C4-2B (cell line): ENCODE data around the gene CDKL1.
"Not testable (repeated sequence)": the region's sequence is repeated elsewhere in the genome, so short reads cannot be mapped to it uniquely, and the experiment has no call there.

Source experiments
- H3K27ac ChIP-seq: fragments of 450-650 bp; 2 replicates; pipeline ENCODE4 v1.5.1; 2017
- CTCF ChIP-seq: fragments of 450-650 bp; conservative IDR thresholded peaks from 2 replicates; pipeline ENCODE4 v1.5.1; 2017; ENCODE audit warnings: mild to moderate bottlenecking
- ZFX ChIP-seq: fragments of 450-650 bp; IDR thresholded peaks from 2 replicates; pipeline ENCODE4 v1.6.1; 2017

The CDKL1 gene

GRCh38 chr14:50357753-50358395 is 38.8 kb downstream of the CDKL1 start:
- TF ChIP-seq ZFX (no peak), CTCF (no peak)
- H3K27ac ChIP-seq: peak overlapping the region; percentile 41; the same call in 1 of the 2 replicates

DNA sequence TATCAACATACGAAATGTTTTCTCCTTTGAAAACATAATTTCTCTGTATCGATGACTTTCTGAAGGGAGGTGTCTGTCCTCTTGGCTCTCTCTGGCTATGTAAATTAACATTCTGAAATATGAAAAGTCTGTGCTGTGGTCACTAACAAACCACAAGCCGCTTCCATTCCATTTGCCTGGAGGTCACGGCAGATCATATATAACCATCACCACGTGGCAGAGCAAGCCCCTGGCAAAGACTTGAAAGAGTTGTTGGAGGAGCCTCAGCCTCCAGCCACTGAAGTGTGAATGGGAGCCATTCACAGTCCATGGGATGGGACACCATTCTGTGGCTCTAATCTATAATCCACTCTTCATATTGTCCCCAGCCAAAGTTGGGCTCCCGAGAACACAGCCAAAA is 39.6 kb downstream of the CDKL1 start:
- no peak for TF ChIP-seq ZFX
- TF ChIP-seq CTCF: no peak
- H3K27ac ChIP-seq: no peak overlapping the region

GRCh38 chr14:50356283-50356682 is 40.4 kb downstream of the CDKL1 start:
- H3K27ac ChIP-seq: not testable (repeated sequence)

DNA sequence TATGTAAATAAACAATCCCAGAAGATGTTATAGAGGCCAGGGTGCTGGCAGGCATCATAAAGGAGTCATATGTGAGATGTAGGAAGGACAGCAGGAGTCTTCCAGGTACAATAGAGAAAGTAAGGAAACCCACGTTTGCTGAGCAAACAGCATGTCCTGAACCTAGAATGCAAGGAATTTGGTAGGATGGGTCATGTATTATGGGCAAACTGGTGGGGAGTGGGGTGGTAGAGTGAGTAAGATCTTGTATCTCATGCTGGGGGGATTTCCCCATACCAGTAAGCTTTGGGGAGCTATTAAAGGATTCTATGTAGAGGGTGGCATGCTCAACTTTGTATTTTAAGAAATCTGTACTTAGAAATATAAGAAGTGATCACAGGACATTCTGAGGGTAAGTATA is 41.0 kb downstream of the CDKL1 start:
- no peak overlapping the region for H3K27ac ChIP-seq
- TF ChIP-seq ZFX (no peak), CTCF (no peak)

GRCh38 chr14:50354527-50354926 is 42.2 kb downstream of the CDKL1 start:
- no peak for TF ChIP-seq CTCF
- TF ChIP-seq ZFX: no peak
- no peak overlapping the region for H3K27ac ChIP-seq

DNA sequence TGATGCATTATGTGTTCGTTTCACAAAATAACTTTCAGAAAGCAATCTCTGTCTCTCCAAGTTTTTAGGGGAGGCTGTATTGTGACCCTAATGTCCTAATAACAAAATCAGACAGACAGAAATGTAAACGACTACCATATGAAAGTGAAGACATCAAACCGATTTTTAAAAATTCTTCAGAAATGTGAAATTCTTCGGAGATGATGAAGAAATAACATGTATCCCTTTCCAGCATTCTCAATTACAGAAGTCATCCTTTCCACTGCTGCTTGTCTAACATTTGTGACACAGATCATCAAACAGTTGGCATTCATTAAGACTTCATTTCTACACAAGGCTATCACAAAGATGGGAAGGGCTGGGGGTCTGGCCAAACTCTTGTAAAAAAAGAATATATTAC is 43.6 kb downstream of the CDKL1 start:
- H3K27ac ChIP-seq: no peak overlapping the region
- TF ChIP-seq CTCF: no peak

DNA sequence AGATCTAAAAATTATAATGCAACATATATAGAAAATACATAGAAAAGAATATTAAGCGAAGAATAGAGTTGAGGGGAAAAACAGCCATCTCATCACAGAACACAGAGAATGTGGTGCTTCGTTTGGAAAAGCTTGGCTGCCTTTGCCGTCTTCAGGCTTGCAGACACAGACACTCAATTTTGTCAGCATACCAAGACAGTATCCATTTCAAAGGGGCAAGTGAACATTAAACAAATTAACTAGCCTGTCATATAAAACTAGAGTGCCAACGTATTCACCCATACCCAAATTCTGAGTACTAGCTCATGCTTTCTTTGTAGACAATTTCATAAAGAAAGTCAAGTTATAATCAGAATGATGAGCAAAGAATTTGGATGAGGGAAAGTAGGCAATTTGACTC is 44.1 kb downstream of the CDKL1 start:
- TF ChIP-seq ZFX (no peak), CTCF (no peak)
- no peak overlapping the region for H3K27ac ChIP-seq

DNA sequence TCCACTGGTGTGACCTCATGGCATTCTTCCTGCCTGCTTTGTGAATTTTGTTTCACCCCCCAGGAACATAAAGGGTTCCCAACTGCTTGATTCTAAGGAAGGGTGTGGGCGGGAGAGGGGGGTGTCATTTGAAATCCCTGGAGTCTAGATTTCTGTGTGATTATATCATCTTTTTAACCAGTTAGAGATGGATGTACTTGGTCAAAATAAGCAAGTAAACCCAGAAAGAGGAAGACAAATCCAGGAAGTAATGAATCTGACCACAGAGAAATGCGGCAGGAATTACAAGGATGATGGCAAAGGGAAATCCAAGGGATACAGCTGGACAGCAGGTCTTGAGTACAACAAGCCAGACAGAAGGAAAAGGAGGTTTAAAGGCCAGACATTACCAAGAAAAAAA is 45.7 kb downstream of the CDKL1 start:
- no peak overlapping the region for H3K27ac ChIP-seq
- TF ChIP-seq CTCF (no peak), ZFX (no peak)
